NCI-H510A (cell line): ENCODE results near the gene NKD1.

Experiments used
- DNase-seq: peaks from one replicate; lab custom pipeline; 2025; lab: John Stamatoyannopoulos, UW

The NKD1 gene

GRCh38 chr16:50673496-50674275, 125.5 kb downstream of the NKD1 start:
- no peak for DNase-seq

- DNase-seq = no peak
These were observed 126.6 kb downstream of the NKD1 start for GRCh38 chr16:50674831-50675230.

DNA sequence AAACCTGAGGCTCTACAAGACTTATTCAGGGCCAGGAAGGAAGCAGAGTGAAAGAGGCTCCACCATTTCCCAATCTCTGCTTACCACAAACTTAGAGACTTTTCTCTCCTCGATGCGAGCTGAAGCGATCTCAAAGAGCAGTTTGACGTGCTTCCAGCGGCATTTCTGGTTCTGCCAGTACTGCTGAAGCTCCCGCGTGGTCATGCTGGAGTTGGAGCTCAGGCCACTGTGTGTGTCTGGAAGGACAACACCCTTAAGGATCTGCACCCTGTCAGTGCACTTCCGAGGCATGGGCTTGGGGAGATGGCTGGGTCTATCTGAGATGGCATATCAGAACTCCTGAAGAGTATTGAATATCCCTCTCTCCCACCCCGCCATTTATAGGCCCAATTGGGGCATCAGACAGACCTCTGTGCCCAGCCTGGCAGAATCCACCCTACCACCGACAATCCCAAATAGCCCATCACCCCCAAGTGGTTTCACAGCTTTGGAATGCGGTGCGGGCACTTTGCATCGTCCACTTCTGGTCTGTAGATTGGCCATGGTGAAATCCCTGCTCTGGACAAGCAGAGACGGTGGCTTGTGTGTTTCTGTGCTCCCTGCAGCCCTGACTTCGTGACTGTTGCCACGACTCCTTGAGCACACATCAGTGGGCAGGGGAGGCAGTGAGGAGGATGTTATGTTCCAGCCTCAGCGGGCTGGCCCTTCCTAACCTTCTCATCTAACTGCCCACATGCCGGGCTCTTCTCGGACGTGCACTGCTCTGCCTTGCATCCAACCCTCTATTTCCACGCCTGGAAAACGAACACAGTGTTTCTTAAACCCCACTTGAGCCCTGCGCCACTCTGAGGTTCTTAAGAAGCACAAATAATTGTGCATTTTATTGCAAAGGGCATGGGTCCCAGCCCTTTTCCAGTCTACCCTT, 127.8 kb downstream of the NKD1 start:
- no peak for DNase-seq

DNA sequence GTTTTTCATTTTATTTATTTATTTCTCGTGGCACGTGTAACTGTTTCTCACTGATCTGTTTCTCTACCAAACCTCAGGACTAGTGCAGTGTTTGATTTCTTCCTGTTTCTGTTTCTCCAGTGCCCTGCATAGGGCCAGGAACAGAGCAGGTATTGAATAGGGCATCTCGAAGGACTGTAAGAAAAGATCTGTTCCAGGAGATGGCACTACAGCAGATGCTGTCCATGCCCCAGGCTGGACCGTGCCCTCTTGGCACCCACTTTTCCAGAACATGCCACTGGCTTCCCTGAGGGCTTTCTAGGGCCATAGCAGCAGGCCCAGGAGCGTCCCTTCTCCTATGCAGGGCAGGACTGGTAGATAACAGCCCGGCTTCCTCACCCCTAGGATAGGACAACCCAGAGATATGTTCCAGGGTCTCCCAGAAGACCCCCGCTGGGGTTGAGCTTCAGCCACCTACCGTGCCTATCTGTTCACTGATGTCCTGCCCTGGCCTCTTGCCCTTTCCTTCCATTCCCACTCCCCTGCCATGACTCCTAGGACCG, 128.6 kb downstream of the NKD1 start:
- no peak for DNase-seq

DNA sequence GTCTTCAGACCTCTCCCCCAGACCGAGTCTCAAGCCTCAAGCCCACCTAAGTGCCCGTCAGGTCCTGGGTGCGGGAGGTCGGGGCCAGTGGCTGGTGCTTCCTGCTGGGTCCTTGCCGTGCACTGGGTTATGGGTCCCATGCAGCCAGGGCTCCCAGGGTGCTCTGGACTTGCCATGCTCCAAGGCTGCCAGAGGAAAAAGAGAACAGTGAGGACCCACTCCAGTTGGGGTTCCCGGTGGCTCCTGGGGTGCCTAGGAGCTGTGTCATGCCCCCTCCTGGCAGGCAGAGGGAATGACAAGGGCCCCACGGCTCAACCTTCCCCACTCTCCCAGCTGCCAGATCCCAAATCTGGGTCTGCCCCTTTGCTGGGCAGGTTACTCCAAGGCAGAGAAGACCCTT, 129.2 kb downstream of the NKD1 start:
- no peak for DNase-seq

GRCh38 chr16:50678531-50678930, 130.3 kb downstream of the NKD1 start:
- DNase-seq = no peak

DNA sequence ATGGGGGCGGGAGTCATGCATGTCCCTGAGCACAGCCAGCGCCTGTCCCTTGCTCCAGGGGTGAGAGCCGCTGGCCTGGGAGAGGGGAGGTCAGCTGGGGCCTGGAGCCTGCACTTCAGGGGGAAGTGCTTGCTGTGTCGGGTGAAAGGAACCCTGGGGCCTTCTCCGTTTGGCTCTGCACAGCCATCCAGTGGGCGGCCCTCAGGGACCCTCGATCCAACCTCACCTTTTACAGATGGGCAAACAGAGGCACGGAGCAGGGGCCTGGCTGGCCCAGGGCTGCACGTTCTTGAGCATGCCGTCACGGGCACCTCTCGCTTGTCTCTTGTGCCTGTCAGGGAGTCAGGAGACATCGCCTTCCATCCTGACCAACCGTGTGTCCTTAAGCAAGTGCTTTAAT, 131.1 kb downstream of the NKD1 start:
- DNase-seq = no peak

DNA sequence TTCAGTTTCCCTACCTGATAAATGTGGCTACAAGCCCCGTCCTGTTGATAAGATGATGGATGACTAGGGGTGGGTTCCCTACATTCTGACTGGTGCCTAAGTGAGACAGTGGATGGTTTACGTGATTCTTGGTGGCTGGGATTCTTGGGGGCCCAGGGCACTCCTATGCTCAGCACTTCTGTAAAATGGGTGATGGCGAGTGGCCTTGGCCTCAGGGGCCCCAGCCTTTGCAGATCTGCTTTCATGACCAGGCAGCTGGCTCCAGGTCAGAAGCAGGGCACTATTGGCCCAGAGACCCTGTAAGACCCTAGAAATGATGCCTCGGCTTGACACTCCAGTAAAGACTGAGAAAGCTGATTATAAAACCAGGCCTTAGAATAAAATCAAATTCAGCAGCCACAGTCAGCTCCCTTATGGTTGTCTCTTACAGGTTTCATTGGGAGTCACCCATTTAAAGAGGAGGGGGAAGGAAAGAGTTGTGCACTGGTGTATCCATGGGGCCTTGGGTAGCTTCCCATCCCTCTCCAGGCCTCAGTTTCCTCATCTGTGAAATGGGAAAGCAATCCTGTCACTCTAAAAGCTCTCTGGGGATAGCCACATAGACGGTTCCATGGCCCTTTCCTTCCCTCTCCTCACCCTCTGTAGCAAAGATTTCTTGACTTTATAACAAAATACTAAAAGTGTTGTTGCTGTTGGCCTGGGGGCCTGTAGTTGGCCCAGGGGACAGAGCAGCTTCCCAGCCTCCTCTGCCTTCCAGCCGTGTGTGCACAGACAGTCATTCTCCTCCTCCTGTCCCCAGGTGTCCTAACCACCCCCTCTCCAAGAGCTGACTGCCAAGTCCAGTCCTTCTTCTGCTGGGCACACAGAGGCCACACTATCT, 131.7 kb downstream of the NKD1 start:
- DNase-seq = no peak

DNA sequence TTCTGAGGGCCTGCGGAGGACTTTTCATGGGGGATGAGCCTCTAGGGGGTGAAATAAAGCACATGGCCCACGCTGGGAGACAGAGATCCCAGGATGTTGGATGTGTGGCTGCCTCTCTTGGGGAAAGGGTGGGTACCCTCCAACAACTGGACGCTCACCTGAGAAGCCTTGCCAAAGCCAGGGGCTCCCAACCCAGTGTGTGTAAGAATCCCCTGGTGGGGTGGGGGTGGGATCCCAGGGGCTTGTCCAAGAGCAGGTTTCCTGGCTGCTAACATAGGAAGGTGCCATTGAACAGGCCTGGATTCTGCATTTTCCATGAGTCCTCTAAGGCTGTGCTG, 132.3 kb downstream of the NKD1 start:
- no peak for DNase-seq

GRCh38 chr16:50681021-50681885, 133.1 kb downstream of the NKD1 start, which contains the start of gene SNX20:
TSS of gene SNX20 (minus strand) at chr16:50681312. CDS start at chr16:50677526, 3,786 bp downstream.
- DNase-seq = no peak

GRCh38 chr16:50683689-50684374, 135.6 kb downstream of the NKD1 start:
- no peak for DNase-seq

DNA sequence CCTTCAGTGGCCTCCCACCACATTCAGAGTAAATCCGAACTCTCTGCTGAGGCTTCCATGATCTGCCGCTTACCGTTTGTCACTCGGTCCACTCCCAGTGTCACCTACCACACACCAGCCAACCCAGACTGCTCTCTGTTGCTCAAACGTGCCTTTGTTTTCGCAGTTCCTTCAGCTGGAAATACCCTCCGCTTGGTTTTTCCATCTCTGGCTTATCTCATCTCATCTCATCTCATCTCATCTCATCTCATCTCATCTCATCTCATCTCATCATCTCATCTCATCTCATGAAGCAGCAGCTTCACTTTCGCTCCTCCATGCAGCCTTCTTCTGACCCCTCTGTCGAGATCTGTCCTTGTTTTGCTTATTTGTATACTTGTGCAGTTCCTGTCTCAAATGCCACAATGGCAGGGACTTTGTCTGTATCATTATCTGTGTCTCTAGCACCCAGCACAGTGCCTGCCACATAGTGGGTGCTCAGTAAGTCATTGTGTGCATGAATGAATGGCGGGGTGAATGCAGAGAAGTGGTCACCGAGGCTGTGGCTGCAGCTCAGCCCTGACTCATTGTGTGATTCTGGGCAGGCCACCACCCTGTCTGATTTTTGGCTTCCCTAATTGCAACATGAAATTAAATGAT, 136.7 kb downstream of the NKD1 start:
- DNase-seq = no peak

DNA sequence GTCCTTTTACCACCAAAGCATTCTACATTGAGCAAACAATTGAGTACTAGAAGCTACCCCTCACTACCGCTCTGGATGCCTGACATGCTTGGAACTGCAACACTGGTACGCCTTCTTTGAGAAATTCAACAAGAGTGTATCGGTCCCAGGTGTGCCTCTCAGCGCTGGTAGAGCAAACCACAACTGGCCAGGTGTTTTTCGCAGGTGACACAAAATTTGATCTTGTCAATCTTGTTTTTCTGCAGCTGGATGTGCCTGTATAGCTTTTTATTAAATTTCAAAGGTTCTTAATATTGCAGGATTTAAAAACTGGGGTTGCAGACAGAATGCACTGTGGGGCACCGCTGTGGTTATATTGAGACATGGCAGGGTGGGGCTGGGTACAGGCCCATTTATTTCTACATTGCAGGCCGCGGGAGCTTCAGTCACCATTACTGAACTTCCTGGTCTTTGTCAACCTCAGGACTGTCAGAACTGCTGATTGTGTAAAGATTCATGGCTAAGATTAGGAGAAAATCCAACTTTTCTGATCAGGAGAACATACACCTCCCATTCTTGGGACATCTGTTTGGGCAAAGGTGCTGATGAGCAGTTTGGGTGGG, 137.4 kb downstream of the NKD1 start:
- DNase-seq = no peak

GRCh38 chr16:50688083-50688482, 139.9 kb downstream of the NKD1 start:
- no peak for DNase-seq

GRCh38 chr16:50688867-50689266, 140.7 kb downstream of the NKD1 start:
- DNase-seq = no peak

DNA sequence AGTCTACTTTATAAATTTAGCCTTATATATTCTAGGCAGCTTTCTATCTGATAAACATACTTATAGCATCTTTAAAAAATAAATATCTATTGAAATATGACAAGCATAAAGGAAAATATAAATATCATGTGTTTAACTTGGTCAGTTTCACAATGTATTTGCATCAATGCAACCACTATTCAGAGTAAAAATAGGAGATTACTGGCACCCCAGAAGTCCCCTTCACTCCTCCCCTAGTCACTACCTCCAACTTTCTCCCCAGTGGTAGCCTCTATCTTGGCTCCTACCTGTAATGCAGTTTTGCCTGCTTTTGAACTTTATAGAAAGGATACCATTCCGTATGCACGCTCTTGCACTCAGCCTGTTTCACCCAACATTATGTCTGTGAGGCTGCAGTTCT, 142.0 kb downstream of the NKD1 start:
- no peak for DNase-seq

DNA sequence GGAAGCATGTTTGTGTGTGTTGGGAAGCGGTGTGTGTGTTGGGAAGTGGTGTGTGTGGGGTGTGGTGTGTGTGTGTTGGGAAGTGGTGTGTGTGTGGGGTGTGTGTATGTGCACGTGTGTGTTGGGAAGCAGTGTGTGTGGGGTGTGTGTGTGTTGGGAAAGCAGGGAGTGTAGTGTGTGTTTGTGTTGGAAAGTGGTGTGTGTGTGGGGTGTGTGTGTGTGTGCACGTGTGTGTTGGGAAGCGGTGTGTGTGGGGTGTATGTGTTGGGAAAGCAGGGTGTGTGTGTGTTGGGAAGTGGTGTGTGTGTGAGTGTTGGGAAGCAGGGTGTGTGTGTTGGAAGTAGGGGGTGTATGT, 144.4 kb downstream of the NKD1 start:
- DNase-seq = no peak

DNA sequence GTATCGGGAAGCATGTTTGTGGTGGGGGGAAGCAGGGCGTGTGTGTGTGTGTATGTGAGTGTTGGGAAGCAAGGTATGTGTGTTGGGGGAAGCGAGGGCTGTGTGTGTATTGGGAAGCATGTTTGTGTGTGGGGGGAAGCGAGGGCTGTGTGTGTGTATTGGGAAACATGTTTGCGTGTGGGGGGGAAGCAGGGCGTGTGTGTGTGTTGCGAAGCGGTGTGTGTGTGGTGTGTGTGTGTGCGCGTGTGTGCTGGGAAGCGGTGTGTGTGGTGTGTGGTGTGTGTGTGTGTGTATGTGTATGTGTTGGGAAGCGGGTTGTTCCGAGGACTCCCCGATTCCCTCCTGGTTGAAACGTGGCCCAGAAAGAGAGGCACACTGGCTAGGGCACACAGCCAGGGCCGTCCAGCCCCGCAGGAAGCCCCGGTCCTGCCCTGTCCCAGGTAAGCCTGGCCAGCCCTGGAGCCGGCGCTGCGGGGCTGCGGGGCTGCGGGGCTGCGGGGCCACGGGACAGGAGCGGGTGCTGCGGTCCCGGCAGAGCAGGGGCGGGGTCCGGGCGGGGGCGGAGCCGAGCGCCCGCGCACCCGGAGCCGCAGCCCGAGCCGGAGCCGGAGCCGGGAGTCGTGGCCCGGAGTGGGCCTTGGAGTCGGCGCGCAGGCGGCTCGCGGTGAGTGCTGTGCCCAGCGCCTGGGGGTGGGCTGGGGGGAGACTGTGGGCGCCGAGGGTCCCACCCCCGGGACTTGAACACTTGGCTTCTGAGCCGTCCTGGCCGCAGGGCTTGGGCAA, 145.0 kb downstream of the NKD1 start, which contains the start of gene NOD2:
Gene NOD2, plus strand, starts transcription at position 608 of the 783 bp plus-strand sequence. CDS start 5,890 bp downstream, outside the sequence.
- no peak for DNase-seq

- no peak for DNase-seq
These were observed 146.0 kb downstream of the NKD1 start for GRCh38 chr16:50694206-50694605.
